Sigmoid colon (tissue), 3 donors: Measurements from ENCODE around the gene TMOD1.

Source experiments
- CTCF ChIP-seq, 4 experiments: fragments of 450-650 bp in 3 of 4; fragments of 200-600 bp in 1 of 4; IDR thresholded peaks; one replicate each; pipeline ENCODE4 v1.5.1; 2016 to 2019; ENCODE audit warnings: antibody characterized with exemption in 4 of 4, mild to moderate bottlenecking in 3 of 4, moderate library complexity in 2 of 4
- POLR2A ChIP-seq, 2 donors: fragments of 450-650 bp; IDR thresholded peaks; one replicate each; pipeline ENCODE4 v1.6.1; 2016; ENCODE audit warnings: antibody characterized with exemption in 2 of 2, mild to moderate bottlenecking in 2 of 2, moderate library complexity in 2 of 2

- TF ChIP-seq POLR2A (IDR thresholded peaks at IDR 0.05) (no peak), CTCF (IDR thresholded peaks at IDR 0.05) (no peak)
These were observed 11.6 kb downstream of the TMOD1 start for GRCh38 chr9:97512966-97513560.
